SU-DHL-6 (cell line): Measurements from ENCODE around the gene RB1.

ENCODE experiments used
- EZH2phosphoT487 ChIP-seq: fragments of 200-600 bp; sonication (generic), shearing (Covaris generic); conservative IDR thresholded peaks from 2 replicates; pipeline ENCODE4 v1.6.1; 2018; ENCODE audit warnings: mild to moderate bottlenecking, antibody characterized with exemption, low read length, moderate library complexity, mixed read lengths
- TF ChIP-seq, protein P1 (sequence below): fragments of 200-600 bp; sonication (generic); IDR thresholded peaks from one replicate; pipeline ENCODE4 v1.5.1; 2017; ENCODE audit warnings: antibody characterized with exemption, mild to moderate bottlenecking, low read length, moderate library complexity; ENCODE audit not compliant: insufficient read depth, poor library complexity, severe bottlenecking

- TF ChIP-seq, protein P1, sequence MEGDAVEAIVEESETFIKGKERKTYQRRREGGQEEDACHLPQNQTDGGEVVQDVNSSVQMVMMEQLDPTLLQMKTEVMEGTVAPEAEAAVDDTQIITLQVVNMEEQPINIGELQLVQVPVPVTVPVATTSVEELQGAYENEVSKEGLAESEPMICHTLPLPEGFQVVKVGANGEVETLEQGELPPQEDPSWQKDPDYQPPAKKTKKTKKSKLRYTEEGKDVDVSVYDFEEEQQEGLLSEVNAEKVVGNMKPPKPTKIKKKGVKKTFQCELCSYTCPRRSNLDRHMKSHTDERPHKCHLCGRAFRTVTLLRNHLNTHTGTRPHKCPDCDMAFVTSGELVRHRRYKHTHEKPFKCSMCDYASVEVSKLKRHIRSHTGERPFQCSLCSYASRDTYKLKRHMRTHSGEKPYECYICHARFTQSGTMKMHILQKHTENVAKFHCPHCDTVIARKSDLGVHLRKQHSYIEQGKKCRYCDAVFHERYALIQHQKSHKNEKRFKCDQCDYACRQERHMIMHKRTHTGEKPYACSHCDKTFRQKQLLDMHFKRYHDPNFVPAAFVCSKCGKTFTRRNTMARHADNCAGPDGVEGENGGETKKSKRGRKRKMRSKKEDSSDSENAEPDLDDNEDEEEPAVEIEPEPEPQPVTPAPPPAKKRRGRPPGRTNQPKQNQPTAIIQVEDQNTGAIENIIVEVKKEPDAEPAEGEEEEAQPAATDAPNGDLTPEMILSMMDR = no peak
- TF ChIP-seq EZH2phosphoT487 = no peak
Measured at GRCh38 chr13:48319531-48320398, 16.2 kb downstream of the RB1 start.
